ENCODE results near the gene NRBP1.

DNA sequence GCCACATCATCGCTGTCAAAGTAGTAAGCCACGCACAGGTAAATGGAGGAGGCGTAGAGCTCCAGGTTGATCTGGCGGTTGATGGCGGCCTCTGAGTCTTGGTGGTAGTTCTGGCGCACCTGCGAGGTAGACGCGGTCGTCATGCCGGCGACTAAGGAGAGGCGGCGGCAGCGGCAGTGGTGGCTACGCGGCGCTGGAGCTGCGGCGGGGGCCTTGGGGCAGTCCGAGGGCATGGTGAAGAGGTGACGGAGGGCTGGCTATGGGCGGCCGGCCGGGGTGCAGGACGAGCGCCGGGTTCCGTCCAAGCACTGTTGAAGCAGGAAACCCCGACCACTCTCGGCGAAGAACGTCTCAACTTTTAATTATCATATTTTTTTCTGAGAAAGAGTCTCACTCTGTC, 35.2 kb upstream of the NRBP1 start:
- TF ChIP-seq YY1 (IDR thresholded peaks at IDR 0.05; ENCODE audit: insufficient read depth, insufficient read length) (no peak), SUZ12 (IDR thresholded peaks at IDR 0.05; ENCODE audit: extremely low read depth, insufficient read depth, insufficient read length) (no peak), ZNF274 (IDR thresholded peaks at IDR 0.05; ENCODE audit: low read depth, low read length) (no peak)

Data from NT2/D1 (cell line).